ENCODE results near the gene CYP24A1.

DNA sequence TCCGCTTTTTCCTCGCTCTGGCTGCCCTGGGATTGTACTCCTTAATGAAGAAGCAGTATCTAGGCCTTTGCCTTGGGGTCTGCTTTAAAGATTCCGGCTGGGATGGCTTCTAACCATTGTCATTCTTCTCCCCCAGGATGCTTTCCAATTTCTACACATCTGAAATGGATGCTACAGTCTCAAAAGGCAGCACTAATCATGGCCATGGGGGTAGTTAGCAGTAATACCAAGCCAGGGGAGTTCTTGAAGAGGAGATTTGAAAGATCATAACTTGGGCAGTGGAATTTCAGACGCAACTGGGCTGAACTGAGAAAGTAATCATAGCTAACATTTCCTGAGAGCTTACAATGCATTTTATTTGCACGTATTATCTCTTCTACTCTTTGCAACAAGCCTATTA is 30.7 kb upstream of the CYP24A1 start:
- TF ChIP-seq, protein P1, sequence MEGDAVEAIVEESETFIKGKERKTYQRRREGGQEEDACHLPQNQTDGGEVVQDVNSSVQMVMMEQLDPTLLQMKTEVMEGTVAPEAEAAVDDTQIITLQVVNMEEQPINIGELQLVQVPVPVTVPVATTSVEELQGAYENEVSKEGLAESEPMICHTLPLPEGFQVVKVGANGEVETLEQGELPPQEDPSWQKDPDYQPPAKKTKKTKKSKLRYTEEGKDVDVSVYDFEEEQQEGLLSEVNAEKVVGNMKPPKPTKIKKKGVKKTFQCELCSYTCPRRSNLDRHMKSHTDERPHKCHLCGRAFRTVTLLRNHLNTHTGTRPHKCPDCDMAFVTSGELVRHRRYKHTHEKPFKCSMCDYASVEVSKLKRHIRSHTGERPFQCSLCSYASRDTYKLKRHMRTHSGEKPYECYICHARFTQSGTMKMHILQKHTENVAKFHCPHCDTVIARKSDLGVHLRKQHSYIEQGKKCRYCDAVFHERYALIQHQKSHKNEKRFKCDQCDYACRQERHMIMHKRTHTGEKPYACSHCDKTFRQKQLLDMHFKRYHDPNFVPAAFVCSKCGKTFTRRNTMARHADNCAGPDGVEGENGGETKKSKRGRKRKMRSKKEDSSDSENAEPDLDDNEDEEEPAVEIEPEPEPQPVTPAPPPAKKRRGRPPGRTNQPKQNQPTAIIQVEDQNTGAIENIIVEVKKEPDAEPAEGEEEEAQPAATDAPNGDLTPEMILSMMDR (IDR thresholded peaks at IDR 0.05): no peak
- no peak for TF ChIP-seq POLR2A (IDR thresholded peaks at IDR 0.05)
